Ovary (tissue), 3 donors: ENCODE measurements around the gene SNRPF.

Experiments
- EP300 ChIP-seq: sonication (generic); formaldehyde crosslinking; IDR thresholded peaks from one replicate; pipeline ENCODE4 v1.6.1; 2017; ENCODE audit warnings: antibody characterized with exemption
- POLR2A ChIP-seq: fragments of 450-650 bp; IDR thresholded peaks from one replicate; pipeline ENCODE4 v1.6.1; 2017; ENCODE audit warnings: antibody characterized with exemption, mild to moderate bottlenecking, moderate library complexity
- TF ChIP-seq, protein P1 (sequence below), 3 donors: fragments of 450-650 bp in 2 of 3; fragments of 200-600 bp in 1 of 3; IDR thresholded peaks; one replicate each; pipeline versions ENCODE4 v1.5.1 to v1.8.0; 2016 to 2022; ENCODE audit warnings: antibody characterized with exemption in 3 of 3, mild to moderate bottlenecking in 1 of 3
- donor health status: DM: no; HTN: no; CAD: no.

DNA sequence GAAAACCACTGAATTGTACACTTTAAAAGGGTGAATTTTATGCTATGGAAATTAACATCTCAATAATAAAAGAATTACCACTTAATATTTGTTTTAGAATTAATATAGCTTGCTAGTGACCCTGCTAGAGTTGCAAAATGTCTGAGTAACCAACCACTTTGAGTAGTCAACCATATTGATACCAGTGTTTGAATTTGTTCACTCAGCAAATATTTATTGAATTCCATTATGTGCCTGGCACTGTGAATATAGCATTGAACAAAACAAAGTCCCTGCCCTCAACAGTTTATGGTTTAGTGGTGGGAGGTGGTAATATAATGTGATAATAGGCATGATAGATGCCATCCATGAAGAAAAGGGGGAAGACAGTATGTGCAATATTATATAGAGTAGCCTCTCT is 4.6 kb downstream of the SNRPF start:
- TF ChIP-seq, protein P1, sequence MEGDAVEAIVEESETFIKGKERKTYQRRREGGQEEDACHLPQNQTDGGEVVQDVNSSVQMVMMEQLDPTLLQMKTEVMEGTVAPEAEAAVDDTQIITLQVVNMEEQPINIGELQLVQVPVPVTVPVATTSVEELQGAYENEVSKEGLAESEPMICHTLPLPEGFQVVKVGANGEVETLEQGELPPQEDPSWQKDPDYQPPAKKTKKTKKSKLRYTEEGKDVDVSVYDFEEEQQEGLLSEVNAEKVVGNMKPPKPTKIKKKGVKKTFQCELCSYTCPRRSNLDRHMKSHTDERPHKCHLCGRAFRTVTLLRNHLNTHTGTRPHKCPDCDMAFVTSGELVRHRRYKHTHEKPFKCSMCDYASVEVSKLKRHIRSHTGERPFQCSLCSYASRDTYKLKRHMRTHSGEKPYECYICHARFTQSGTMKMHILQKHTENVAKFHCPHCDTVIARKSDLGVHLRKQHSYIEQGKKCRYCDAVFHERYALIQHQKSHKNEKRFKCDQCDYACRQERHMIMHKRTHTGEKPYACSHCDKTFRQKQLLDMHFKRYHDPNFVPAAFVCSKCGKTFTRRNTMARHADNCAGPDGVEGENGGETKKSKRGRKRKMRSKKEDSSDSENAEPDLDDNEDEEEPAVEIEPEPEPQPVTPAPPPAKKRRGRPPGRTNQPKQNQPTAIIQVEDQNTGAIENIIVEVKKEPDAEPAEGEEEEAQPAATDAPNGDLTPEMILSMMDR (IDR thresholded peaks at IDR 0.05), result no peak
- TF ChIP-seq POLR2A (no peak), EP300 (no peak)
